GM12874 (cell line): ENCODE measurements around the gene PLEKHA1.

Experiments
- TF ChIP-seq, protein P1 (sequence below): IDR thresholded peaks from 2 replicates; pipeline ENCODE4 v1.5.1; 2011; ENCODE audit warnings: low read depth, mild to moderate bottlenecking, control low read depth, low read length, moderate library complexity; ENCODE audit not compliant: insufficient read depth

The PLEKHA1 gene

DNA sequence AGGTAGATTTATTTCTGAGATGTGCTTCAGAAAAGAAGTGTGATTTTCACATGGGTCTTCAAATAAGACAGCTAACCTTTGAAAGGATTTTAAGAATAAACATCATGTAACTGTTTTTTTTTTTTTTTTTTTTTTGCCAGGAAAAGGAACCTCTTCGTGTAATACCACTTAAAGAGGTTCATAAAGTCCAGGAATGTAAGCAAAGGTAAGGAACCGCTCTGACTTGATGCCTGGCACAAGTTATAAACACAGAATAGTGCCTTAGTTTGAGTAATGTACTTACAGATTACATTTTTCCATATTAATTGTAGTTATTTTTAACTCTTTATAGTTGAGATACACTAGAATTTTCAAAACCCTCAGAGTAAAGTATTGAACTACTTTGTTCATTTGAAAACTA is 49.6 kb downstream of the PLEKHA1 start:
- TF ChIP-seq, protein P1, sequence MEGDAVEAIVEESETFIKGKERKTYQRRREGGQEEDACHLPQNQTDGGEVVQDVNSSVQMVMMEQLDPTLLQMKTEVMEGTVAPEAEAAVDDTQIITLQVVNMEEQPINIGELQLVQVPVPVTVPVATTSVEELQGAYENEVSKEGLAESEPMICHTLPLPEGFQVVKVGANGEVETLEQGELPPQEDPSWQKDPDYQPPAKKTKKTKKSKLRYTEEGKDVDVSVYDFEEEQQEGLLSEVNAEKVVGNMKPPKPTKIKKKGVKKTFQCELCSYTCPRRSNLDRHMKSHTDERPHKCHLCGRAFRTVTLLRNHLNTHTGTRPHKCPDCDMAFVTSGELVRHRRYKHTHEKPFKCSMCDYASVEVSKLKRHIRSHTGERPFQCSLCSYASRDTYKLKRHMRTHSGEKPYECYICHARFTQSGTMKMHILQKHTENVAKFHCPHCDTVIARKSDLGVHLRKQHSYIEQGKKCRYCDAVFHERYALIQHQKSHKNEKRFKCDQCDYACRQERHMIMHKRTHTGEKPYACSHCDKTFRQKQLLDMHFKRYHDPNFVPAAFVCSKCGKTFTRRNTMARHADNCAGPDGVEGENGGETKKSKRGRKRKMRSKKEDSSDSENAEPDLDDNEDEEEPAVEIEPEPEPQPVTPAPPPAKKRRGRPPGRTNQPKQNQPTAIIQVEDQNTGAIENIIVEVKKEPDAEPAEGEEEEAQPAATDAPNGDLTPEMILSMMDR, result no peak

DNA sequence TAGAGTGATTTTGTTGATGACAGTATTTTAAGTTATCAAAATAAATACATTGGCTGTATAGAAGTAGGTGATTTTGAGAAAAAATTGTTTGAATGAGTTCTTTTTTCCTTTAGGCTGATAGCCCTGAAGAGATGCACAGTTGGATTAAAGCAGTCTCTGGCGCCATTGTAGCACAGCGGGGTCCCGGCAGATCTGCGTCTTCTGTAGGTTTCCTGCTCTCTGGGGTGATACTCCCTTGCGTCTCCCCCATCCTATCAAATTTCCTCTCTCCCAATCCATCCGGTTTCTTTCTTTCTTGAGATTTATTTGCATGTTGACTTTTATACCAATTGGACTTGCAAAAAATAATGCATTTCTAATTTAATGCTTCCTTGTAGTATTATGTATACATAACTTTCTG is 52.3 kb downstream of the PLEKHA1 start:
- TF ChIP-seq, protein P1, result no peak

DNA sequence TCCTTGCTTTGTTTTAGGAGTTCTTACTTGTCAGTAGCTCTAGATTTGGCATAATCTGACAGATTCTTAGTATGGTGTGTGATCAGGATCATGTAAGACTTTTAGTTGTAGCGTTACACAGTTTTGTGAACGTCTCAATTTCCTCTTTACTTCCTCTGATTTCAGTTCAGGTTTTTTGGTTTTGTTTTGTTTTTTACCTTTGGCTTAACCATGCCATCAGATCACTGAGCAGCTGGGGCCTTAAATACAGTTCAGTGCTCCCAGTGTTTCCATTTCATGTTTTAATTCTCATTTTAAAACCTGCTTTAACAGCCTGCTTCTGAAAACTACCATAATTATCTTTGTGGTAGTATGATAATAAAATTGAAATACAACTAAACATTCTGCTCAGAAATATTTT is 52.8 kb downstream of the PLEKHA1 start:
- TF ChIP-seq, protein P1, result no peak

DNA sequence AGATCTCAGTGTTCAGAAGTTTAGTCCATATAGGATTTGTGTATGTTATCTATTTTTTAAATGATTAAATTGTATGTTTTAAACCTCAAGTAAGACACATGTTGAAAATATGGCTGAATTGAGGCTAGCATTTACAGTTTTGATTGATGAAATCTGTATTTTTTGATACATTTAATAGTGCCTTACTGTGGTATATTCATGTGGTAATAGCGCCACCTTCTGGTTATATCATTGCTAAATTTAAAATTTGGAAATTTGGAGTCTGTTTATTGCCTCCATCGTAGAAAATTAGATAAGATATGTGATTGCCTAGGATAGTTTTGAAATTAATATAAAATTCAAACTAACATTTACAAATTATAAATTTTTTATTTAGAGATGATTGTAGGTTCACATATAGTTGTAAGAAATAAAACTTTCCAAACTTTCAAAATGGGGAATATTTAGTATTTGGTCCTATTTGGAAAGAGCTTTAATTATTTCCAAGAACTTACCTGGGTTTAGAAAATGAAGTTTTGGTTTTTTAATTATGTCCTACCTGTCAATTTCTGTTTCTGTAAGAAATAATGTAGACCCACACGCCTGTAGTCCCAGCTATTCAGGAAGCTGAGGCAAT is 60.8 kb downstream of the PLEKHA1 start:
- TF ChIP-seq, protein P1, result no peak

DNA sequence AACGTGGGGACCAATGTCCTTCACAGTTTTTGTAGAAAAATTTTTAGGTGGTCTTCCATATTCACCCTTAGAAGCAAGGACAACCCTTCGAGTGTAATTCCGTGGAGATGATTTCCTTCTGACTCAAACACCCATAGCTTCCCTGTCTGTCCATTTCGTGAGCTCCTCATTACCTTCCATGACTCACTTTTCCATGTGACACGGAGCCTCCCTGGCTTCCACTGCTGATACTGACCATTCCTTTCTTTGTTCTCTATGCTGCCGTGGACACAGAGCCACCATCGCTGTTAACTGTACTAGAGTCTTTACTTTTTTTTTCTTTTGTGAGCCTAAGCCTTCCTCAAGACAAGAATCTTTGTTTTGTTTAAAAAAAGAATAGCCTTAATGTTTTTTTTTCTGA is 67.5 kb downstream of the PLEKHA1 start:
- TF ChIP-seq, protein P1, result no peak

DNA sequence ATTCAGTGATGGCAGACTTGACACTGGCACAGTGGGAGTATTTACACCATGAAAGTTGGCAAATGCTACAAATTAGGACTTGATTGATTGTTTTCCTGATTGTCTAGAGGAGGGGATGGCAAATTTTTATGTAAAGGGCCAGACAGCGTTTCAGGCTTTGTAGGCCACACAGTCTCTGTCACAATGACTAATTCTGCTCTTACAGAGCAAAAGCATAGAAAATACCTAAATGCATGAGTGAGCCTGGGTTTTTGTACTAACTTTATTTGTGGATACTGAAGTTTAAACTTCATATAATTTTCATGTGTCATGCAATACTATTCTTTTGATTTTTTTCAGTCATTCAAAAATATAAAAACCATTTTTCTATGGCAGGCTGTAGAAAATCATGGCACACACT is 71.0 kb downstream of the PLEKHA1 start:
- TF ChIP-seq, protein P1, result no peak

DNA sequence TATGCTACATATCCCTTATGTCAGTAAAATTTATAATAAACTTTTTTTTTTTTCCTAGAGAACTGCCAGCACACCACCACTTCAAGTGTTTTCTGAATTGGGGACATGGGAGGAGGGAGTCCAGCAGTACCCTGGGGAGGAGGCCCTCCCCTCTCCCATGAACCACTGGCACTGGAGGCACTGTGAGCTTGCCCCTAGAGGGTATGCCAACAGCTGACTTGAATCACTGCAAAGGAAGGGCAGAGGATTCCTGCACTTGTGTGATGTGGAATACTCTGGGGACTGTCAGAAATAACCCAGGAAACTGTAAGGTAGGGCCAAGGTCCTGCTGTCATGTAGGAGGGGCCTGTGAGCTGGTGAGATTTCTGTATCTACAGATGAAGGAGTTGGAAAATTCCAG is 71.4 kb downstream of the PLEKHA1 start:
- TF ChIP-seq, protein P1, result no peak
